ENCODE measurements around the gene NRXN3. TPM values are rescaled to one million over a fixed set of nuclear protein-coding genes. Genes with fewer than 3 reads are reported as not detected.

The NRXN3 gene
- total RNA-seq, 1 experiment from 2014 or later = not detected

DNA sequence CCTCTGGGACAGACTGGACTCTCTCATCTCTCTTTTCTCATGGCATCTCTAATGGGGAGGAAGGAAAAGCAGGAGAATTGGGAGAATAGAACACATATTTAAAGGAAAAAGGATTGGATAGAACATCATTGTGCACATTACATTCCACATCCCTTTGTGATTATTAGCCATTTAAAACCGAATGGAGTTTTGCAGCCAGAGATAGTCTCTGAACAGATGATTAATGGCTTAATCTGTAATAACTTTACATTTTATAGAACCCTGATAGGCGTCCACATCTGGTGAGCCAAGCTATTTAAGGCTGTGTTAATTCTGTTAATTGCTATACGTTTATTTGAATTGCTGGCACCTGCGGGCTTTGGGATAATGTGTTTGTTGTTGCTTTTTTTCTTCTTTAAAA is 487.3 kb downstream of the NRXN3 start:
- TF ChIP-seq, protein P1, sequence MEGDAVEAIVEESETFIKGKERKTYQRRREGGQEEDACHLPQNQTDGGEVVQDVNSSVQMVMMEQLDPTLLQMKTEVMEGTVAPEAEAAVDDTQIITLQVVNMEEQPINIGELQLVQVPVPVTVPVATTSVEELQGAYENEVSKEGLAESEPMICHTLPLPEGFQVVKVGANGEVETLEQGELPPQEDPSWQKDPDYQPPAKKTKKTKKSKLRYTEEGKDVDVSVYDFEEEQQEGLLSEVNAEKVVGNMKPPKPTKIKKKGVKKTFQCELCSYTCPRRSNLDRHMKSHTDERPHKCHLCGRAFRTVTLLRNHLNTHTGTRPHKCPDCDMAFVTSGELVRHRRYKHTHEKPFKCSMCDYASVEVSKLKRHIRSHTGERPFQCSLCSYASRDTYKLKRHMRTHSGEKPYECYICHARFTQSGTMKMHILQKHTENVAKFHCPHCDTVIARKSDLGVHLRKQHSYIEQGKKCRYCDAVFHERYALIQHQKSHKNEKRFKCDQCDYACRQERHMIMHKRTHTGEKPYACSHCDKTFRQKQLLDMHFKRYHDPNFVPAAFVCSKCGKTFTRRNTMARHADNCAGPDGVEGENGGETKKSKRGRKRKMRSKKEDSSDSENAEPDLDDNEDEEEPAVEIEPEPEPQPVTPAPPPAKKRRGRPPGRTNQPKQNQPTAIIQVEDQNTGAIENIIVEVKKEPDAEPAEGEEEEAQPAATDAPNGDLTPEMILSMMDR (IDR thresholded peaks at IDR 0.05; ENCODE audit: unreplicated experiment) = no peak
- intact Hi-C loops (cut with micrococcal nuclease; ENCODE audit: unreplicated experiment) = no loop called here
- BruUV-seq (replicated peaks) = no TSS peak
- H3K27me3 Mint-ChIP-seq (ENCODE audit: unreplicated experiment) = peaks cover 82% of the 10 kb centered on the region
- no peak overlapping the region for H3K4me3 Mint-ChIP-seq (ENCODE audit: low read depth, unreplicated experiment)
- peaks cover 3% of the 10 kb centered on the region for H3K9me3 Mint-ChIP-seq (ENCODE audit: low read depth, unreplicated experiment)
- CTCF ChIA-PET = no interaction called here
- no peaks in the 10 kb centered on the region for H3K36me3 Mint-ChIP-seq (ENCODE audit: insufficient read depth, unreplicated experiment)
- DNase-seq = no peak
- no peak overlapping the region for H3K27ac Mint-ChIP-seq (ENCODE audit: unreplicated experiment)
- H3K4me1 Mint-ChIP-seq (ENCODE audit: low read depth, unreplicated experiment) = no peaks in the 10 kb centered on the region

DNA sequence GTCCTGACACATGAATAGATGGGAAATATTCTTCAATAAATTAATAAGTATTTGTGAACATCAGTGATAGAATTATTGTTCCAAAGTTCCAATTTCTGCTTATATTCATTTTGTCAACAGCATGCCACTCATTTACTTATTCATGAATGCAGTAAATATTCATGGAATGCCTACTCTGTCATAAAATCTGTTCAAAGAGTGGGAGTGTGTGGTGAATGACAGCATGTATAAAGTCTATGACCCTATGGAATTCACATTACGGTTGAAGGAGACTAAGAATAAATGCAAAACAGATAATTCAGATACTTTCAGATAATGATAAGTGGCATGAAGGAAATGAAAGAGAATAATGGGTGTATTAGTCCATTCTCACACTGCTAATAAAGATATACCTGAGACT is 494.7 kb downstream of the NRXN3 start:
- Mint-ChIP-seq H3K4me3 (ENCODE audit: low read depth, unreplicated experiment) (no peak overlapping the region), H3K36me3 (ENCODE audit: insufficient read depth, unreplicated experiment) (peaks cover 5% of the 10 kb centered on the region), H3K27me3 (ENCODE audit: unreplicated experiment) (peaks cover 70% of the 10 kb centered on the region), H3K27ac (ENCODE audit: unreplicated experiment) (no peak overlapping the region), H3K4me1 (ENCODE audit: low read depth, unreplicated experiment) (no peaks in the 10 kb centered on the region), H3K9me3 (ENCODE audit: low read depth, unreplicated experiment) (no peaks in the 10 kb centered on the region)
- DNase-seq = no peak
- TF ChIP-seq, protein P1 (IDR thresholded peaks at IDR 0.05; ENCODE audit: unreplicated experiment) = no peak
- CTCF ChIA-PET = no interaction called here
- BruUV-seq (replicated peaks) = no TSS peak
- intact Hi-C loops (cut with micrococcal nuclease; ENCODE audit: unreplicated experiment) = no loop called here

GRCh38 chr14:78666336-78667056 is 496.3 kb downstream of the NRXN3 start:
- Mint-ChIP-seq H3K27ac (ENCODE audit: unreplicated experiment) (no peak overlapping the region), H3K27me3 (ENCODE audit: unreplicated experiment) (peaks cover 55% of the 10 kb centered on the region), H3K4me3 (ENCODE audit: low read depth, unreplicated experiment) (no peak overlapping the region), H3K9me3 (ENCODE audit: low read depth, unreplicated experiment) (no peaks in the 10 kb centered on the region), H3K36me3 (ENCODE audit: insufficient read depth, unreplicated experiment) (peaks cover 5% of the 10 kb centered on the region), H3K4me1 (ENCODE audit: low read depth, unreplicated experiment) (no peaks in the 10 kb centered on the region)
- TF ChIP-seq, protein P1 (IDR thresholded peaks at IDR 0.05; ENCODE audit: unreplicated experiment) = no peak
- intact Hi-C loops (cut with micrococcal nuclease; ENCODE audit: unreplicated experiment) = no loop called here
- BruUV-seq (replicated peaks) = no TSS peak
- no peak for DNase-seq
- CTCF ChIA-PET = no interaction called here

DNA sequence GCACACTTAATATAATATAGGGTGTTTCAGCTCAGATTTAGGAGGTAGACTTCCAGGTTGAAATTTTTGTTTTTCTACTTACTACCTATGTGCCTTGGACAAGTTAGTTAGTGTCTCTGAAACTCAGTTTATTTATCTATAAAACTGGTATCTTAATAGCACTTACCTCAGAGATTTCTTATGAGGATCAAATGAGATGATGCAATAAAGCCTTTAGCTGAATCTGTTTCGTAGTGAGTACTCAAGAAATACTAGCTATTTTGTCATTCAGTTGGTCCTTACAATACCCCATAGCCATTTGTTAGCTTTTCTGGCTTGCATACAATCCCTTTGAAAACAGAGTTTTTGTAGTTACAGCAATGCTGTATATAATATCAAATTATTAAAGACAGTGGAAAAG is 497.0 kb downstream of the NRXN3 start:
- Mint-ChIP-seq H3K4me1 (ENCODE audit: low read depth, unreplicated experiment) (no peaks in the 10 kb centered on the region), H3K27me3 (ENCODE audit: unreplicated experiment) (peaks cover 48% of the 10 kb centered on the region), H3K9me3 (ENCODE audit: low read depth, unreplicated experiment) (no peaks in the 10 kb centered on the region), H3K4me3 (ENCODE audit: low read depth, unreplicated experiment) (no peak overlapping the region), H3K27ac (ENCODE audit: unreplicated experiment) (no peak overlapping the region), H3K36me3 (ENCODE audit: insufficient read depth, unreplicated experiment) (peaks cover 5% of the 10 kb centered on the region)
- intact Hi-C loops (cut with micrococcal nuclease; ENCODE audit: unreplicated experiment) = no loop called here
- TF ChIP-seq, protein P1 (IDR thresholded peaks at IDR 0.05; ENCODE audit: unreplicated experiment) = no peak
- CTCF ChIA-PET = no interaction called here
- no peak for DNase-seq
- BruUV-seq (replicated peaks) = no TSS peak
